Tibial artery (tissue), 4 donors: ENCODE data around the gene MUC2.

Source experiments
- DNase-seq, 2 donors: peaks; one replicate each; pipeline ENCODE4 v3.0.0-alpha.2; 2019
- H3K27ac ChIP-seq, 2 donors: fragments of 200-600 bp; sonication (generic) in 1 of 2; 1 replicate in 1 of 2; 2 replicates in 1 of 2; pipeline ENCODE4 v1.5.1; 2018 to 2019; ENCODE audit warnings: mild to moderate bottlenecking in 1 of 2
- H3K27me3 ChIP-seq, 2 donors: fragments of 200-600 bp; sonication (generic) in 1 of 2; one replicate each; pipeline versions ENCODE4 v1.5.1 to v1.6.0; 2016 to 2019
- H3K36me3 ChIP-seq, 3 donors: fragments of 200-600 bp; sonication (generic) in 2 of 3; one replicate each; pipeline ENCODE4 v1.5.1; 2016 to 2019; ENCODE audit warnings: mild to moderate bottlenecking in 2 of 3
- H3K4me1 ChIP-seq, 4 donors: fragments of 200-600 bp; sonication (generic) in 2 of 4; 1 replicate in 3 of 4; 2 replicates in 1 of 4; pipeline ENCODE4 v1.5.1; 2016 to 2019
- H3K4me3 ChIP-seq, 2 donors: fragments of 200-600 bp; sonication (generic) in 1 of 2; 1 replicate in 1 of 2; 2 replicates in 1 of 2; pipeline ENCODE4 v1.5.1; 2018 to 2019; ENCODE audit warnings: mild to moderate bottlenecking in 2 of 2
- H3K9me3 ChIP-seq, 3 donors: fragments of 200-600 bp; sonication (generic) in 1 of 3; one replicate each; pipeline ENCODE4 v1.5.1; 2016 to 2019
- CTCF ChIP-seq, 2 experiments: fragments of 200-600 bp in 1 of 2; fragments of 450-650 bp in 1 of 2; IDR thresholded peaks; one replicate each; pipeline ENCODE4 v1.5.1; 2017 to 2019; ENCODE audit warnings: antibody characterized with exemption in 2 of 2, mild to moderate bottlenecking in 1 of 2, moderate library complexity in 1 of 2
- intact Hi-C: fragments of 100-400 bp; cut with DNase I; formaldehyde crosslinking; loops from one replicate; pipeline ENCODE4 v1.15.0; 2023; ENCODE audit warnings: low total_unique reads

MUC2 gene

GRCh38 chr11:1072821-1073231 lies 1.8 kb upstream of the MUC2 start:
- TF ChIP-seq CTCF (IDR thresholded peaks at IDR 0.05): no peak
- Histone ChIP-seq H3K4me3 (no peak overlapping the region), H3K27ac (no peak overlapping the region), H3K9me3 (no peaks in the 10 kb centered on the region), H3K36me3 (no peaks in the 10 kb centered on the region), H3K27me3 (peaks cover 0 to 58% of the 10 kb centered on the region in 2 donors), H3K4me1 (peaks cover 0 to 8% (median 0%) of the 10 kb centered on the region in 4 donors)
- DNase-seq: peak in 1 of 2 donors; percentile 27
- intact Hi-C loops: no loop called here

- H3K9me3 ChIP-seq: no peaks in the 10 kb centered on the region
- peaks cover 0 to 58% of the 10 kb centered on the region in 2 donors for H3K27me3 ChIP-seq
- no peaks in the 10 kb centered on the region for H3K36me3 ChIP-seq
- TF ChIP-seq CTCF (IDR thresholded peaks at IDR 0.05): no peak
- intact Hi-C loops: no loop called here
- DNase-seq: peak; percentile 54 to 61
- no peak overlapping the region for H3K4me3 ChIP-seq
- H3K4me1 ChIP-seq: peaks cover 0 to 8% (median 0%) of the 10 kb centered on the region in 4 donors
- H3K27ac ChIP-seq: no peak overlapping the region
Measured at GRCh38 chr11:1073261-1073724, 1.4 kb upstream of the MUC2 start.

- intact Hi-C loops: no loop called here
- peak; percentile 12 to 54 for DNase-seq
- TF ChIP-seq CTCF (IDR thresholded peaks at IDR 0.05): no peak
- Histone ChIP-seq H3K4me3 (no peak overlapping the region), H3K27me3 (peaks cover 0 to 58% of the 10 kb centered on the region in 2 donors), H3K4me1 (peaks cover 0 to 8% (median 0%) of the 10 kb centered on the region in 4 donors), H3K9me3 (no peaks in the 10 kb centered on the region), H3K27ac (no peak overlapping the region), H3K36me3 (no peaks in the 10 kb centered on the region)
Measured at GRCh38 chr11:1073851-1074243, 827 bp upstream of the MUC2 start.

- Histone ChIP-seq H3K27me3 (peaks cover 0 to 54% of the 10 kb centered on the region in 2 donors), H3K36me3 (no peaks in the 10 kb centered on the region), H3K4me3 (no peak overlapping the region), H3K27ac (no peak overlapping the region), H3K4me1 (peaks cover 0 to 8% (median 0%) of the 10 kb centered on the region in 4 donors), H3K9me3 (no peaks in the 10 kb centered on the region)
- peak; percentile 8 to 35 for DNase-seq
- no peak for TF ChIP-seq CTCF (IDR thresholded peaks at IDR 0.05)
- intact Hi-C loops: no loop called here
Measured at GRCh38 chr11:1075341-1075911, 752 bp downstream of the MUC2 start.

GRCh38 chr11:1076061-1076665 lies 1.5 kb downstream of the MUC2 start:
- Histone ChIP-seq H3K9me3 (no peaks in the 10 kb centered on the region), H3K27ac (no peak overlapping the region), H3K27me3 (peaks cover 0 to 50% of the 10 kb centered on the region in 2 donors), H3K4me1 (peaks cover 0 to 8% (median 0%) of the 10 kb centered on the region in 4 donors), H3K36me3 (no peaks in the 10 kb centered on the region), H3K4me3 (no peak overlapping the region)
- DNase-seq: peak in 1 of 2 donors; percentile 40
- intact Hi-C loops: no loop called here
- no peak for TF ChIP-seq CTCF (IDR thresholded peaks at IDR 0.05)
